Measurements from ENCODE around the gene ZNF581. TPM values are rescaled to one million over a fixed set of nuclear protein-coding genes. Genes with fewer than 3 reads are reported as not detected.

The ZNF581 gene
- total RNA-seq, 2 donors from 2014 or later = 47.2 to 48.7 TPM

- Histone ChIP-seq H3K27me3 (ENCODE audit: control insufficient read depth, insufficient read depth, low read length, poor library complexity, severe bottlenecking) (no peaks in the 10 kb centered on the region), H3K4me3 (ENCODE audit: low read length) (no peak overlapping the region), H3K27ac (ENCODE audit: low read depth, low read length) (no peak overlapping the region), H3K9me3 (ENCODE audit: control insufficient read depth, low read length) (no peaks in the 10 kb centered on the region), H3K36me3 (ENCODE audit: control insufficient read depth, insufficient read depth, low read length) (peaks cover under 1% of the 10 kb centered on the region), H3K4me1 (ENCODE audit: control insufficient read depth, insufficient read depth, low read length) (no peaks in the 10 kb centered on the region), H3K9ac (ENCODE audit: extremely low read depth, low read length, poor library complexity, severe bottlenecking) (no peak overlapping the region)
- no peak overlapping the region for H3K4me3 Mint-ChIP-seq
- no peak for TF ChIP-seq CTCF (conservative IDR thresholded peaks at IDR 0.05)
- no peaks in the 10 kb centered on the region for H3K9me3 Mint-ChIP-seq
- no peaks in the 10 kb centered on the region for H3K36me3 Mint-ChIP-seq (ENCODE audit: low read depth)
- H3K4me1 Mint-ChIP-seq = peaks cover 2% of the 10 kb centered on the region
- H3K27ac Mint-ChIP-seq = no peak overlapping the region
- 94 to 99% methylated on average over 9 to 11 of the region's 11 CpGs for WGBS, 2 experiments (ENCODE audit: insufficient coverage in 1 of 2, insufficient read length in 1 of 2)
- DNase-seq = no peak
- H3K27me3 Mint-ChIP-seq (ENCODE audit: insufficient read depth) = peaks cover 10% of the 10 kb centered on the region
Measured at GRCh38 chr19:55626350-55626749, 17.1 kb upstream of the ZNF581 start.

DNA sequence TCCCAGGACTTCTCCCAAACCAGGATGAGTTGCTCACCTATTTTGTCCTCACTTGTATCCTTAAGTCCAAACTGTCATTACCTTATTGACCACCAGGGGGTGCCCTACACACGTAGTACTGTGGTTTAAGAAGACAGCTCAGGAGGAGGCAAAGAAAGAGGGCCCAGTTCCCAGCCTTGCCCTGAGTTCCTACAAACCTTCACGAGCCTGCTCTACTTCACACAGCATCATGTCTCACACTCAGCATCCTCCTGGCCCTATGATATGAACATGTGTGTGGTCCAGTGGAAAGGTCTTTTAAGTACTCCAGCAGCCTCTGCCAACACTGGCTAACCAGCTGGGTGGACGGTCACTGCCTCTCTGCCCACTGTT is 11.0 kb upstream of the ZNF581 start:
- DNase-seq = peak; percentile 96
- H3K4me1 Mint-ChIP-seq = peaks cover 21% of the 10 kb centered on the region
- H3K4me1 ChIP-seq (ENCODE audit: control insufficient read depth, insufficient read depth, low read length) = no peaks in the 10 kb centered on the region
- no peaks in the 10 kb centered on the region for H3K27me3 ChIP-seq (ENCODE audit: control insufficient read depth, insufficient read depth, low read length, poor library complexity, severe bottlenecking)
- H3K9me3 ChIP-seq (ENCODE audit: control insufficient read depth, low read length) = no peaks in the 10 kb centered on the region
- H3K36me3 ChIP-seq (ENCODE audit: control insufficient read depth, insufficient read depth, low read length) = no peaks in the 10 kb centered on the region
- peak overlapping the region; percentile 81 for H3K27ac Mint-ChIP-seq
- WGBS, 2 experiments (ENCODE audit: insufficient coverage in 1 of 2, insufficient read length in 1 of 2) = 45 to 50% methylated on average over 2 of the region's 3 CpGs
- no peak overlapping the region for H3K4me3 Mint-ChIP-seq
- no peak overlapping the region for H3K4me3 ChIP-seq (ENCODE audit: low read length)
- no peak overlapping the region for H3K9ac ChIP-seq (ENCODE audit: extremely low read depth, low read length, poor library complexity, severe bottlenecking)
- H3K36me3 Mint-ChIP-seq (ENCODE audit: low read depth) = peaks cover 2% of the 10 kb centered on the region
- peak; percentile 91 for TF ChIP-seq CTCF (conservative IDR thresholded peaks at IDR 0.05)
- H3K9me3 Mint-ChIP-seq = no peaks in the 10 kb centered on the region
- peaks cover 8% of the 10 kb centered on the region for H3K27me3 Mint-ChIP-seq (ENCODE audit: insufficient read depth)
- H3K27ac ChIP-seq (ENCODE audit: low read depth, low read length) = no peak overlapping the region

- H3K4me3 Mint-ChIP-seq = no peak overlapping the region
Measured at GRCh38 chr19:55633861-55634260, 9.6 kb upstream of the ZNF581 start.

More at GRCh38 chr19:55633861-55634260, 9.6 kb upstream of the ZNF581 start:
- no peak for TF ChIP-seq CTCF (conservative IDR thresholded peaks at IDR 0.05)
- Mint-ChIP-seq H3K36me3 (ENCODE audit: low read depth) (peaks cover 13% of the 10 kb centered on the region), H3K9me3 (peaks cover 2% of the 10 kb centered on the region), H3K27ac (no peak overlapping the region), H3K4me1 (peaks cover 21% of the 10 kb centered on the region), H3K27me3 (ENCODE audit: insufficient read depth) (peaks cover 2% of the 10 kb centered on the region)
- Histone ChIP-seq H3K36me3 (ENCODE audit: control insufficient read depth, insufficient read depth, low read length) (peaks cover 4% of the 10 kb centered on the region), H3K4me3 (ENCODE audit: low read length) (peak overlapping the region; percentile 93), H3K9me3 (ENCODE audit: control insufficient read depth, low read length) (no peaks in the 10 kb centered on the region), H3K9ac (ENCODE audit: extremely low read depth, low read length, poor library complexity, severe bottlenecking) (no peak overlapping the region), H3K27me3 (ENCODE audit: control insufficient read depth, insufficient read depth, low read length, poor library complexity, severe bottlenecking) (no peaks in the 10 kb centered on the region), H3K4me1 (ENCODE audit: control insufficient read depth, insufficient read depth, low read length) (no peaks in the 10 kb centered on the region), H3K27ac (ENCODE audit: low read depth, low read length) (no peak overlapping the region)
- WGBS, 2 experiments (ENCODE audit: insufficient coverage in 1 of 2, insufficient read length in 1 of 2) = 89 to 93% methylated on average over 8 of the region's 8 CpGs
- no peak for DNase-seq

Data from endodermal cell (in vitro differentiated cells).